ENCODE measurements around the gene GPR152.

The GPR152 gene, protein sequence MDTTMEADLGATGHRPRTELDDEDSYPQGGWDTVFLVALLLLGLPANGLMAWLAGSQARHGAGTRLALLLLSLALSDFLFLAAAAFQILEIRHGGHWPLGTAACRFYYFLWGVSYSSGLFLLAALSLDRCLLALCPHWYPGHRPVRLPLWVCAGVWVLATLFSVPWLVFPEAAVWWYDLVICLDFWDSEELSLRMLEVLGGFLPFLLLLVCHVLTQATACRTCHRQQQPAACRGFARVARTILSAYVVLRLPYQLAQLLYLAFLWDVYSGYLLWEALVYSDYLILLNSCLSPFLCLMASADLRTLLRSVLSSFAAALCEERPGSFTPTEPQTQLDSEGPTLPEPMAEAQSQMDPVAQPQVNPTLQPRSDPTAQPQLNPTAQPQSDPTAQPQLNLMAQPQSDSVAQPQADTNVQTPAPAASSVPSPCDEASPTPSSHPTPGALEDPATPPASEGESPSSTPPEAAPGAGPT

DNA sequence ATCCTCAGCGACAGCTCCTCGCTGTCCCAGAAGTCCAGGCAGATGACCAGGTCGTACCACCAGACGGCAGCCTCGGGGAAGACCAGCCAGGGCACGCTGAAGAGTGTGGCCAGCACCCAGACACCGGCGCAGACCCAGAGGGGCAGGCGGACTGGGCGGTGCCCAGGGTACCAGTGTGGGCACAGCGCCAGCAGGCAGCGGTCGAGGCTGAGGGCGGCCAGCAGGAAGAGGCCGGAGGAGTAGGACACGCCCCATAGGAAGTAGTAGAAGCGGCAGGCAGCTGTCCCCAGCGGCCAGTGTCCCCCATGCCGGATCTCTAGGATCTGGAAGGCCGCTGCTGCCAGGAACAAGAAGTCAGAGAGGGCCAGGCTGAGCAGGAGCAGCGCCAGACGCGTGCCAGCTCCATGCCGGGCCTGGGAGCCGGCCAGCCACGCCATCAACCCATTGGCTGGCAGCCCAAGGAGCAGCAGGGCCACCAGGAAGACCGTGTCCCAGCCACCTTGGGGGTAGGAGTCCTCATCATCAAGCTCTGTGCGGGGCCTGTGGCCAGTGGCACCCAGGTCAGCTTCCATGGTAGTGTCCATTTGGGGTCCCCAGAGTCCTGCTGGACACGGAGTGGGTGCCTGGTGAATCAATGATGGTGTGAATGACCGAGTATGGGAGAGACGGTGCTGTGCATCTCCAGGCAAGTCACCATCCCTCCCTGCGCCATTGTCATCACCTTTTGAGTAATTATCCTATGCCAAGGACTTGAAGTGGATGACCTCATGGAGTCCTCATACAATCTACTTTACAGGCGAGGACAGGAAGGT lies at the start of gene GPR152:
Gene GPR152, minus strand, starts transcription at position 589 of the 812 bp plus-strand sequence. Its CDS starts 5 bp downstream, at position 584.
- no peak for DNase-seq (ENCODE audit: low read depth in 3 of 3)

DNA sequence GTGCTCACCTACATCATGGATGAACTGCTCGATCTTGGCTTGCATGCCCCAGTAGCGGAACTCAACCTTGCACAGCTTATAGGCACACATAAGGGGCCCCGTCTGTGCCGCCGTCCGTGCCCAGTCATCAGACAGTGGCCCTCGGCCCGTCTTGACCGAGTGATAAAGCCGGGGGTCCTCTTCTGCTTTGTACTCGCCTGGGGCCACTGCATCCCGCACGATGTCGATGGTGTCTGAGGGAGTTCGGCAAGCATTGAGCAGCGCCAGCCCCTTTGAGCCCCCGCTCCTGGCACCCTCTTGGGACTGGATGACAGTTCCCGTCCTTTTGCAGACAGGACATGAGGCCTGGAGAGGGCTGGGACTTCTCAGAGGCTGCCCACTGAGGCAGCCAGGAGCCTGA lies 49.3 kb upstream of the GPR152 start:
- DNase-seq (ENCODE audit: low read depth in 3 of 3): no peak

DNA sequence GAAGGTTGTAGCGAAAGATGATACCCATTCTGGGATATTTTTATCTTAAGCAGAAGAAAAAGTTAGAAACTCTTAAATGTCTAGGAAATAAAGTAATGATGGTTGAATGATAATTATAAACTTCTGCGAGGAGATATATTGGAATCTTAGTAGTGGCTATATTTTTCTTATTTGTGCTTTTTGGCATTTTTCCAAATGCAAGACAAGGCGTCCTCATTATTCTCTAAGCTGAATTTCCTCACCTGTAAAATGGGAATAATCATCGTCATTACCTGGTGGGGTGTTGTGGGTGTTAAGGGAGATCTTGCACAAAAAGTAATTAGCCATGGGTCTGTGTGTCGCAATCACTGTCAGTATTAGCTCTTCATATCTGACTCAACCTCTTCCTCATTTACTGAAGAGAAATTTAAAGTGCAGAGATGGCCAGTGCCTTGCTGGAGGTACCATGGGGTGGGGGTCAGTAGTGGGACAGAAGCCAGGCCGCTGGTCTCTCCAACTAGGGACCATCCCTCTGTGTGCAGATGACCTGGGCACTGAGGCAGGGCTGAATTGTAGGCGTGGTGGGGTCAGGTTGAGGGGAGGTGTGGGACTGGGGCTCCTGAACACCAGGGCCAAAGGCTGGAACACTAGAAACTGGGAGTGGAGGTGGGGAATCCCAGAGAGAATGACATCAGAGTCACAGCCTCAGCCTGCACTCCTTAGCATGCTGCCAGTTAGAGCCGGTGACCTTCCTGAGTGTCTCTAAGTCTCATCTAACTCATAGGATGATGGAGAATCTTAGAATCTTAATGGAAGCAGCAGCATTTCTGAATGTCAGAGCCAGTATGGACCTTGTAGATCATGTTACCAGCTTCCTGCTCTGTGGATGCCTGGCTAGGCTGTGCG lies 48.5 kb upstream of the GPR152 start:
- DNase-seq (ENCODE audit: low read depth in 3 of 3): no peak

DNA sequence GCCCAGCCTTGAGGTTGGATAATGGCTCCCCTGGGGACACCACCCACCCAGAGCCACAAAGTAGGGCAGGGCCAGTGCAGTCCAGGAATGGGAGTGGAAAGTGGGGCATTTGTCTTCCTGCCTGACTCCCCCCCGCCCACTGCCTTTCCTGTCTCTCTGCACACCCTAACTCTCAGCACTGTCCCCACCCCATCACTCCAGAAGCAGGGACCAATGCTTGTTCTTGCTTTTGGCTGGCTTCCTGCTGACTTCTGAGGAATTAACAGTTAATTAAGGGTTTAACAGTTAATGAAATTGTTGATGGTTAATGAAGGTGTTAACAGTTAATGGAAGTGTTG lies 47.9 kb upstream of the GPR152 start:
- DNase-seq (ENCODE audit: low read depth in 3 of 3): no peak

DNA sequence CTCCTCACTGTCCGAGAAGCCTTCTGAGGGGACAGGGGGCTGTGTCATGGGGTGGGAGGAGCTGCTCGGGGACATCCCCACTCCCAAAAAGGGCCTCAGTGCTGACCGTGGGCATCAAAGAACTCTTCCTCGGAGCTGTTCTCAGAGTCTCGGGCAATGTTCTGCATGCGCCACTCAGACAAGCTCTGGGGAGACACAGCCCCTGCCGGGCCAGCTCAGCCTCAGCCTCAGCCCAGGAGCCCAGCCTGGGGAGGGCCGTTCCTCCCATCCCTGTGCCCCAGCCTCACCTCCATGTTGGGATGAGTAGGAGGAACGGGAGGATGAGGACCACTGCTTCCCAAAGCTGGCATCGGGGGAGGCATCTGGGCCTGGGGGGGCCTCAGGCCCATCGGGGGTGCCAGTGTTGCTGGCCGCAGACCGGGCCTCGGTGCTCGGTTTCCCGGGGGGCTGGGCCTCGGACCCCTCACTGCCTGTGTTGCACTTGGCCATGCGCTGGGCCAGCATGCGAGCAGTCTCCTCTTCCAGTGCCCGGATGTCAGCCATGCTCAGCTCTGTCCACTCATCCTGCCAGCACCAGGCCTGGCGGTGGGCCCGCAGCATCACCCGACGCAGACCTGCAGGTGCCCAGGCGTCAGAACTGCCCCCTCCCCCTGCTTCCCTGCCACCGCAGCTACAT lies 47.4 kb upstream of the GPR152 start:
- DNase-seq (ENCODE audit: low read depth in 3 of 3): no peak

DNA sequence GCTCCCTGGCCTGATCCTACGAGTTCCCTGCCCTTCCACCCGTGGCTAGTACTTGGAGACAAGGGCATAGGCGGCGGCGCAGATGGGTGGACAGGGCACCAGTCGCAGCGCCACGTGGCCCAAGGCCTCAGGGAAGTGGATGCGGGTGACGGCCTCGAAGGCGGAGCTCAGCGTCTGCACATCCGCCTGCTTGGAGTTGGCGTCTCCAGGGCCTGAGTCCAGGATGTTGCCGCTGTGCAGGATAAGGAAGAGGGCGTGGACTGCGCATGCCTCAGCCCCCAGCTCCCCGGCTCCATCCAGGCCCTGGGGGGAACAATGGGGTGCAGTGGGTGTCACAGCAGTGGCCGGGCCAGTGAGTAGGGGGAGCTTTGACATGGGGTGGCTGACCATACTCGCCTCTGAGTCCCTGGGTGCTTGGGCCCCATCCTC lies 46.0 kb upstream of the GPR152 start:
- no peak for DNase-seq (ENCODE audit: low read depth in 3 of 3)

DNA sequence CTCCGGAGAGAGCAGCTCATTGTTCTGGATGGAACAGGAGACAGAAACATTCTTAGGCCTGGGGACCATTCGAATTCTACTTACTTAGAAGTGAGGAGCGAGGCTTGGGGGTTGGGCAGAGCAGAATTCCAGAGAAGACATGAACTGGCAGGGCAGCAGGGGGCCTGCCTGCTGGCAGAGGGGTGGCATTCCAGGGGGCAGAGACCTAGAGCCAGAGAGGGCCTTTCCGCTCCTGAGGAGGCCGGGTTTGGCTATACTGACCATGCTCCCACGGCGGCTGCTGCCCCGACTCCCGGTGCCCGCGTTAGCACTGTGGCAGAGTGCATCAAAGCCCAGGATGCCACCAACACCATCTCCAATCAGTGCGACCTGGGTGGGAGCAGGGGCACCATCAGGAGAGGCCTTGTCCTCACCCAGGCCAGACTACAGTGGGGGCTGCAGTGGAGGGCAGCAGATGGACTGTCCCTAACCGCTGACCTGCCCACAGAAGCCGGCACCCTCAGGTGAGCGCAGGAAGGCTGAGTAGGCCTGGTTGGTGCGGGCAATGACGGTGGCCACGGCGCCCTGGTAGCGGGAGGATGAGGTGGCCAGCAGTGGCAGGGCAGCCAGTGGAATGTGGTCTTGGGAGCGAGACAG lies 45.2 kb upstream of the GPR152 start:
- DNase-seq (ENCODE audit: low read depth in 3 of 3): no peak

DNA sequence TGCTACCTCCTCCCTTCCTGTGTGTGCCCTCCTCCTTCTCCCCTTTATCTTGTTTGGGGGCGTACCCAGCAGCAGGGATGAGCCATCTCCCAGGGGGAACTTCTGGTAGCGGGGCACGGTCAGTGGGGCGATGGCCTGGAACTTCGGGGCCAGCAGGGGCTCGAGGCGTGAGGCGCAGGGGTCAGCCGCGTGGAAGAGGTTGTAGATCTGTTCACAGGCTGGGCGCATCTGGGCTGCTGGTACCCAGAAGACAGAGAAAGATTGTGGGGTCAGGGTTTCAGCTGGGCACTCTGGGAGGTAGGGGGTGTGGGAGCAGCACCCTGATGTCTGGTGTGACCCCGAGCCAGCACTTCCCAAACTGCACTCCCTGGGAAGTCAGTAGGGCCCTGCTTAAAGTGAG lies 43.6 kb upstream of the GPR152 start:
- DNase-seq (ENCODE audit: low read depth in 3 of 3): no peak

DNA sequence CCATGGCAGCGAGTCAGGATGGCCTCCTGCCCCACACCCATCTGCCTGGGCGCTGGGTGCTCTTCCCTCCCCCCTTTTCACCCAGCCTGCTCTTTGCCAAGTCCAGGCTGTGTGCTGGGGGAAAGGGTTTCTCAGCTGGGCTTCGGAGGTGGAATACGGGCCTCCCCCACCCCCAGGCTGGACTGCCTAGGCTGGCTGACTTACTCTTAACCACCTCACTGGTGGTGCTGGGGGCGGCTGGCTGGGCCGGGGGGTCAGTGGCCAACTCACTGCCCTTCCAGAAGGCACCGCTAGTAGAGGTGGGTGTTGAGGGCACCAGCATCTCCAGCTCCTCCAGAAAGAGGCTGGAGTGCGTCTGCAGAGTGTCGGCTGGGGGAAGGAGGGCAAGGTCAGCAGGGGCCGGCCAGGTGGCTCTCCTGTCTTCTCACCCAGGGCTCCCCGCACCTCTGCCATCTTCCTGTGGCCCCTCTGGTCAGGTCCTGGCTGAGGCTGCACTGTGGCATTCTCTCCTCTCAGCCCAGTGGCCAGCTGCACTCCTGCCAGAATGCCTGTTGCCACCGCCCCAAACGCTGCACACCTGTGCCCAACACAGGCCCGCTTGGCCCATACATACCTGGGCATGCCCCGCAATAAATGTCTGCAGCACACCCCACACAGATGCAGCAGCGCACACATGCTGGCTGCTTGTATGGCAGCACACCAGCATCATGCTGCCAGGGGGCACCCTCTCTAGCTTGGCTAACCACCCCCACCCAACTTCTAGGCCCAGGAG lies 42.9 kb upstream of the GPR152 start:
- DNase-seq (ENCODE audit: low read depth in 3 of 3): no peak

DNA sequence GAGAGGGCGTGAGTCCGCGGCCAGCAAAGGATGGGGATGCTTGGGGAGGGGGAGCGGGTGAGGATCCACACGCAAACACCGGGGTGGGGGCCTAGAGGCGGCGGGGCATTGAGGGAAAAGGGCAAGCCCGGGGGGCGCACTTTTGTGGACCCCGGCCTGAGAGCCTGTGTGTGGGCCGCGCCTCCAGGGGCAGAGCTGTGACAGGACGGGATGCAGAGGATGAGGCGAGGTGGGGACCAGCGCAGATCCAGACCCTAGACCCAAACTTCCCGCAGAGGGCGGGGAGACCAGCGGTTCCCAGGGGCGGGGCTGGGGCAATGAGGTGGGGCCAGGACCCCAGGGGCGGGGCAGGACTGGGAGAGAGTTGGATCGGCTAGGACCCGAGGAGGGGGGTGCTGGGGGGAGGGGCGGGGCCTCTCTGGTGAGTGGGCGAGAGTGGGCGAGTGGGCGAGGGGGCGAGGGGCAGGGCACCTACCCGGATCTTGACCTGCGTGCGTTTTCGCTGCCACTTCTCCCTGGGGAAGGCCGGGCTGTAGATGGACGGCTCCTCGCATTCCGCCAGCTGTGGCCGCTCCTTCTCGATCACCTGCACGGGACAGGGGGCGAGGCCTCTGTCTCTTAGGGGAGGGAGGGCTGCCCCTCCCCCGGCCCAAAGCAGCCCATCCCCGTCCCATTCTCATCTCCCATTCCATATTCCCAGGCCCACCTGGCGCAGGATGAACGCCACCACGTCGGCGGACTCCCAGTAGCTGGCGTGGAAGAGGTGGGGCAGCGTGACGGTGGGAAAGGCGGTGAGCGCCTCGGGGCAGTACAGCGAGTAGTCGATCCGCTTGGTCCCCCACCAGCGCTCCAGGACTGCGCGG lies 42.1 kb upstream of the GPR152 start:
- DNase-seq (ENCODE audit: low read depth in 3 of 3): no peak

DNA sequence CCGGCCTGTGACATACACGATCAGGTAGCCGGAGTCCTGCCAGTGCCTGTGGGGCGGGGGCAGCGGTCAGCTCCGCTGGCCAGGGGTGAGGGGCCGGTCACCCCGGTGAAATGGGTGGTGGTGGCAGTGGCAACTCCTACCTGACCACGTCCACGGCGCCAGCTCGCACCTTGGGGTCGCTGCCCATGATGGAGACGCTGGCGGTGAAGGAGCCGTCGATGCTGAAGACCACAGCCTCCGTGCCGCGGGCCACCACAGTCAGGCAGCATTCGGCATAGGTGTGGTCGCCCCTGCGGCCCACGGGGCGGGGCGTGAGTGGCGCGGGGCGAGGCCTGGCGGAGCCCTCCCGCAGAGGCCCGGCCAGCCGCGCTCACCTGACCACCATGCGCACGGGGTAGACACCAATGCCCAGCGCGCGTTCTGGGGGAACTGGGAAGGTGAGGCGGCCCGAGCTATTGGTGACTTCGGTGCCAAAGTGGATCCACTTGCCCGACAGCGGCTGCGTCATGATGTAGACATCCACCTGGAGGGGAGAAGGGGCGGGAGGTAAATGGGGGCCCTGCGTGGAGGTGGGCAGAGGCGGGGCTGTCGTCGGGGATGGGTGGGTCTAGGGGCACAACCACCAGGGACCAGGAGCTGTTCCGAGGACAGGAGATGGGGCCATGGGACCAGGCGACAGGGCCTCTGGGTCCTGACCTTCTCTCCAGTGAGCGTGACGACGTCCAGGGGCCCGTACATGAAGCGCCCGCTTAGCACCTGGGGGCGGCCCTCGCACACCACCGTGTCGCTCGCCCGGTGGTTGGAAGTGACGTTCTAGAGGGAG lies 41.2 kb upstream of the GPR152 start:
- no peak for DNase-seq (ENCODE audit: low read depth in 3 of 3)

DNA sequence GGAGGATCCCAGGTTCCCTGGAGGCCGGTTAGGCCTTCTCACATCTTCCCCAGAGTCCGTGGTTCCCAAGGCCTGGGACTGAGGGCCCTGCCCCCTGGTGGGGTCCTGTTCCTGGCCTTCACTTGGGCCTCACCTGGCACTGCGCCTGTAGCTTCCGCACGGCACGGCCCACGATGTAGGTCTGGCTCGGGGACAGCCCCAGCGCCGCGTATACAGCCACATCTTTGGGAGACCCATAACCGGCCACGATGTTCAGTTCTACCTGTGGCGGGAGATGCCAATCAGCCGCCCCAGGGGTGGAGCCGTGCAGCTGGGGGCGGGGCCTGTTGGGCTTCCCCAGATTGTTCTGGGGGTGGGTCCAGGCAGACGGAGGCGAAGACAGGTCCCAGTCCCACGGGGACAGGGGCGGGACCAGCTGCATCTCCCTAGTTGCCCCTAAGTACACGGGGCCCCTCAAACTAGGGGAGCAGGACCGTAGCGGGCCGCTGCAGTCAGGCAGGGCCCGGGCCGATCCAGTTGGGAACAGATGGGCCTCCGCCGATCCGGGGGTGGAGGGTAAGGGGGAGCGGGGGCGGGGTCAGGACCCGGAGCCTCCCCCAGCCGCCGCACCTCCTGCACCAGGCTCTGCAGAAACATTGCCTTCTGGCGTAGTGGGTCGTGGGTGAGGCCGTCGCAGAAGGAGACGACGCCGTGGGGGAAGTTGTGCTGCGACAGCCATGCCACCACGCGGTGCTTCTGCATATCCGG lies 40.4 kb upstream of the GPR152 start:
- no peak for DNase-seq (ENCODE audit: low read depth in 3 of 3)

DNA sequence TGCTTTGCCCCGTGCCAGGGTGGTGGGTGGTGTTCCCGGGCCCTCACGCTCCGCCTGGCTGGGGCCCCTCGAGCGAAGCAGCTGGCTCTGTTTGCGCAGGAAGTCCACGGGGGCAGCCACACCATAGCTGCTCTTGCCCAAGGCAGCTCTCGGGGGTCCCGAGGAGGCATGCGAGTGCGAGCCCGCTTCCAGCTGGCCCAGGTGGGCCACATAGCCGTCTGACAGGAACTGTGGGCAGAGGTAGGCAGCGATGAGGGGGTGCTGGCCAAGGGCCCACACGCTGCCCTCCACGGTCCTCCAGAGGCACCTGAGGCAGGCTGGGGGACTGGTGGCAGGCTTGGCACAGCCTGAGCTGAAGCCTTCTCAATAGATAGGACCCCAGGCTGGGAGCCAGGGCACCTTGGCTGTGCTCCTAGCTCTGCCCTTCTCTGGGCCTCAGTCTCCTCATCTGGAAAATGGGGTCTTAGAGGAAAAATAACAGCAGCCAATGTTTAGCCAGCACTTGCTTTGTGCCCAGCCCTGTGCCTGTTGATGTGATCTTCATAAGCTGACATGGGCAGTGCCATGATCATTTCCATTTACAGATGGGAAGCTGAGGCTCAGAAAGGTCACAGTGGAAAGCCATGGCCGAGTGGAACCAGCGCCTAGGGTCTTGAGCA lies 39.7 kb upstream of the GPR152 start:
- DNase-seq (ENCODE audit: low read depth in 3 of 3): no peak

DNA sequence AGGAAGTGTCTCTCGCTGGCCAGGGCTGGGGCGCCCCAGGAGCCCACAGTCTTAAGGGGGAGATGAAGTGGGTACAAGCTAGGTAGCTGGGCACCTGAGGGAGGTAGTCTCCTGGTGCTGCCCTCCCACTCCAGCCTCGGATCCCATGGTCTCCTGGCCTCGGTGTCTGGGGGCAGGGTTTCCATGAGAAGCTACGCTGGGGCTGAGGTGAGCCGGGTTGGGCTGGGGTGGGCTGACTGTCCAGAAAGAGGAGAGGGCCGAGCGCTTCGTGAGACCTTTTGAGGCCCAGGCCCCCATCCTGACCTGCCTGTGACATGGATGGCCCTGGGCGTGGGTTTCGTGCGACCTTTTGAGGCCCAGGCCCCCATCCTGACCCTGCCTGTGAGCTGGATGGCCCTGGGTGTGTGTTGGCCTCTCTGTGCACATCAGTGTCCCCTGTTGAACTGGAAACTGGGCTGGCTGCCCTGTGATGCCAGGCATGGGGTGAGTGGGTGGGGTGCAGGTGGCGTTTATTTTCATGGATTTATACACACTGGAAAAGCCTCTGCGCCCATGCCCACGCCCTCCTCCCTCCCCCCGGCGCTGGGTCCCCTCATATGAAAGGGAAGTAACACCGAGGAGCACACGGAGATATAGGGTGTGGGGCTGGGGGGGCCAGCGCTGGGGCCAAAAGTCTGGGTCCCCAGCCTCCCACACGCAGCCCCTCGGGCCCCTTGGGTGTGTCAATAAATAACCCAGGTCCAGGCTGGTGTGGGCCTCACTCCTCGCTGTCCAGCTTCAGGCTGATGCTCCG lies 38.9 kb upstream of the GPR152 start:
- DNase-seq (ENCODE audit: low read depth in 3 of 3): no peak

DNA sequence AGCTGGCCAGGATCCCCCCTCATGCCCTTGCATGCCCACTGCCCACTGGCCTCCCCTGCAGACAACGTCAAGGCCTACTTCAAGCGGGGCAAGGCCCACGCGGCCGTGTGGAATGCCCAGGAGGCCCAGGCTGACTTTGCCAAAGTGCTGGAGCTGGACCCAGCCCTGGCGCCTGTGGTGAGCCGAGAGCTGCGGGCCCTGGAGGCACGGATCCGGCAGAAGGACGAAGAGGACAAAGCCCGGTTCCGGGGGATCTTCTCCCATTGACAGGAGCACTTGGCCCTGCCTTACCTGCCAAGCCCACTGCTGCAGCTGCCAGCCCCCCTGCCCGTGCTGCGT lies 38.2 kb upstream of the GPR152 start:
- DNase-seq (ENCODE audit: low read depth in 3 of 3): no peak
